DOHH2 (cell line): Measurements from ENCODE around the gene BTBD3.

Experiments
- H3F3A ChIP-seq: fragments of 200-600 bp; sonication (generic), shearing (Covaris generic); 2 replicates; pipeline ENCODE4 v1.6.0; 2016; ENCODE audit warnings: antibody characterized with exemption, mild to moderate bottlenecking; ENCODE audit not compliant: control insufficient read depth, insufficient read depth
- H3K27ac ChIP-seq: fragments of 200-600 bp; sonication (generic); 2 replicates; pipeline ENCODE4 v1.5.1; 2014; ENCODE audit warnings: low read depth, mild to moderate bottlenecking, low read length, moderate library complexity
- H3K27me3 ChIP-seq: fragments of 200-600 bp; sonication (generic); 2 replicates; pipeline ENCODE4 v1.6.1; 2014; ENCODE audit warnings: mild to moderate bottlenecking, low read length, mixed read lengths; ENCODE audit not compliant: control insufficient read depth
- H3K36me3 ChIP-seq: fragments of 200-600 bp; sonication (generic); 2 replicates; pipeline ENCODE4 v1.6.1; 2014; ENCODE audit warnings: mild to moderate bottlenecking, low read length, moderate library complexity, mixed read lengths; ENCODE audit not compliant: control insufficient read depth
- H3K4me1 ChIP-seq: fragments of 200-600 bp; sonication (generic); 2 replicates; pipeline ENCODE4 v1.6.1; 2014; ENCODE audit warnings: mild to moderate bottlenecking, low read length, mixed read lengths; ENCODE audit not compliant: control insufficient read depth
- H3K4me2 ChIP-seq: fragments of 200-600 bp; sonication (generic); 2 replicates; pipeline ENCODE4 v1.6.0; 2014; ENCODE audit warnings: mild to moderate bottlenecking, low read length, moderate library complexity
- H3K4me3 ChIP-seq: fragments of 200-600 bp; sonication (generic); 2 replicates; pipeline ENCODE4 v1.5.1; 2014; ENCODE audit warnings: mild to moderate bottlenecking, low read length, mixed read lengths
- H3K79me2 ChIP-seq: fragments of 200-600 bp; sonication (generic); 2 replicates; pipeline ENCODE4 v1.6.1; 2014; ENCODE audit warnings: mild to moderate bottlenecking, low read length, mixed read lengths; ENCODE audit not compliant: control insufficient read depth
- H3K9me2 ChIP-seq: fragments of 200-600 bp; sonication (generic); replicated peaks from 2 replicates; pipeline ENCODE4 v1.6.1; 2014; ENCODE audit warnings: mild to moderate bottlenecking, low read length, mixed read lengths; ENCODE audit not compliant: control insufficient read depth
- H3K9me3 ChIP-seq: fragments of 200-600 bp; sonication (generic); 2 replicates; pipeline ENCODE4 v1.6.1; 2014; ENCODE audit warnings: antibody characterized with exemption, low read length, mixed read lengths; ENCODE audit not compliant: control insufficient read depth, insufficient read depth
- H4K20me1 ChIP-seq: fragments of 200-600 bp; sonication (generic); 2 replicates; pipeline ENCODE4 v1.6.0; 2014; ENCODE audit warnings: low read depth, mild to moderate bottlenecking, antibody characterized with exemption, low read length, moderate library complexity; ENCODE audit not compliant: control insufficient read depth, insufficient read depth
- EZH2phosphoT487 ChIP-seq: fragments of 200-600 bp; sonication (generic); IDR thresholded peaks from 2 replicates; pipeline ENCODE4 v1.6.1; 2017; ENCODE audit warnings: borderline replicate concordance, mild to moderate bottlenecking, antibody characterized with exemption, low read length, moderate library complexity, mixed read lengths
- TF ChIP-seq, protein P1 (sequence below): fragments of 200-600 bp; sonication (generic); IDR thresholded peaks from one replicate; pipeline ENCODE4 v1.5.1; 2014; ENCODE audit warnings: antibody characterized with exemption, mild to moderate bottlenecking, low read depth, low read length; ENCODE audit not compliant: poor library complexity, severe bottlenecking

Gene BTBD3

DNA sequence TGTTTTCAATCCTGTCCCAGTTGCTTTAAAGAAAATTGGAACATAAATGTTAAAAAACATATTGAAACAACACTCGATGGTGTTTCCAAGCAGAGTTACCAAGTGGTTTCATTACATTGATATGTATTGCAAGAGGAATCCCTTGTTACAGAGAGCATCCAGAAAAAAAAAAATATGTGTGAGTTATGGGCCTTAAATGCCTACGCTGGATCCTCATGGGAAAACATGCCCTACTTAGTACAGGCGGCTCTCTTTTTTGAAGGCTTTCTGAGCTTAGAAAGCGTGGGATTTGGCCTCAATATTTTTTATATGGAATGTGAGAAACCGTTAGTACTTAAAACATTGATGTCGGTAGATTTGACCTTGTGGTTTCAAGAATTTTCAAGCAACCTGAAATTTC lies 26.1 kb downstream of the BTBD3 start:
- Histone ChIP-seq H3K79me2 (no peaks in the 10 kb centered on the region), H3K27me3 (no peaks in the 10 kb centered on the region), H3K4me2 (no peak overlapping the region), H3F3A (no peaks in the 10 kb centered on the region), H4K20me1 (no peaks in the 10 kb centered on the region), H3K4me1 (no peaks in the 10 kb centered on the region), H3K4me3 (no peak overlapping the region), H3K27ac (no peak overlapping the region), H3K9me2 (no peaks in the 10 kb centered on the region), H3K36me3 (no peaks in the 10 kb centered on the region), H3K9me3 (no peaks in the 10 kb centered on the region)
- no peak for TF ChIP-seq EZH2phosphoT487
- TF ChIP-seq, protein P1, sequence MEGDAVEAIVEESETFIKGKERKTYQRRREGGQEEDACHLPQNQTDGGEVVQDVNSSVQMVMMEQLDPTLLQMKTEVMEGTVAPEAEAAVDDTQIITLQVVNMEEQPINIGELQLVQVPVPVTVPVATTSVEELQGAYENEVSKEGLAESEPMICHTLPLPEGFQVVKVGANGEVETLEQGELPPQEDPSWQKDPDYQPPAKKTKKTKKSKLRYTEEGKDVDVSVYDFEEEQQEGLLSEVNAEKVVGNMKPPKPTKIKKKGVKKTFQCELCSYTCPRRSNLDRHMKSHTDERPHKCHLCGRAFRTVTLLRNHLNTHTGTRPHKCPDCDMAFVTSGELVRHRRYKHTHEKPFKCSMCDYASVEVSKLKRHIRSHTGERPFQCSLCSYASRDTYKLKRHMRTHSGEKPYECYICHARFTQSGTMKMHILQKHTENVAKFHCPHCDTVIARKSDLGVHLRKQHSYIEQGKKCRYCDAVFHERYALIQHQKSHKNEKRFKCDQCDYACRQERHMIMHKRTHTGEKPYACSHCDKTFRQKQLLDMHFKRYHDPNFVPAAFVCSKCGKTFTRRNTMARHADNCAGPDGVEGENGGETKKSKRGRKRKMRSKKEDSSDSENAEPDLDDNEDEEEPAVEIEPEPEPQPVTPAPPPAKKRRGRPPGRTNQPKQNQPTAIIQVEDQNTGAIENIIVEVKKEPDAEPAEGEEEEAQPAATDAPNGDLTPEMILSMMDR: no peak

DNA sequence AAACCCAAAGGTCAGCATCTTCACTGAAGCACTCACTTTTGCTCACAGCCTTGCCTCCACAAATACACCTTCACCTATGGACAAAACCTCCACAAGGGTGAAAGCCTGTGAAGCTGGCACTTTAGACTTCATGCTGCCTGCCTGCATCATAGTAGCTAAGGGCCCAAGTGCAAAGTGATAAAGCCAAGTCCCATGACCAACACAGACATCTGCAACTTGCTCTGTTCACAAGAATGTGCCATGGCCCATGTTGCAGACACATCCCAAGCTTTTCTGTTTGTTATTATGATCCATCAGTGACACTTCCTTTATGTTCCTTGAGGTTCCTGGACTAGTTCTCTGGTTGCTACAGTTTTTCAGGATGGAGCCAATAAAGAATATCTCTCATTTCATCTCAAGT lies 31.1 kb downstream of the BTBD3 start:
- no peak overlapping the region for H3K4me2 ChIP-seq
- TF ChIP-seq EZH2phosphoT487: no peak
- TF ChIP-seq, protein P1: no peak
- no peak overlapping the region for H3K4me3 ChIP-seq
- no peaks in the 10 kb centered on the region for H3K79me2 ChIP-seq
- no peaks in the 10 kb centered on the region for H3K9me3 ChIP-seq
- H4K20me1 ChIP-seq: no peaks in the 10 kb centered on the region
- no peaks in the 10 kb centered on the region for H3K9me2 ChIP-seq
- H3K4me1 ChIP-seq: no peaks in the 10 kb centered on the region
- H3K27me3 ChIP-seq: no peaks in the 10 kb centered on the region
- H3K36me3 ChIP-seq: no peaks in the 10 kb centered on the region
- H3K27ac ChIP-seq: no peak overlapping the region
- no peaks in the 10 kb centered on the region for H3F3A ChIP-seq

DNA sequence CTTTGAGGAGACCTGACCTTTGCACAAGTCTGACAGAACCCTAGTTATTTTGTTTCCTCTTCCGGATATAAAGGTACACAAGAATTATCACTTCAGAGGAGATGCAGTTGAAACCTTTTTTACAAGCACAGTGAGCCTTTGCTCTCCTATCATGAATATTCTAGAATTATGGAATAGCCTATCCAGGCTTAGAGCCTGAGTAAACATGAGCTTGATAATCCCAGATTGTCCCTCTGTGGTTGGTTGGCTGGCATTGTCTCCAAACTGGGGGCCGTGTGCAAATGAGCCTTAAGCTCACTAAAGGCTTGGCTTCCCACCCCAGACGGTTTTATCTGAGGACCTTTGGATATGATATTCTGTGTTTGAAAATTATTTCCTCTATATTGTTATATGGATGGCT lies 32.0 kb downstream of the BTBD3 start:
- Histone ChIP-seq H3F3A (no peaks in the 10 kb centered on the region), H3K9me3 (no peaks in the 10 kb centered on the region), H3K9me2 (no peaks in the 10 kb centered on the region), H3K4me1 (no peaks in the 10 kb centered on the region), H3K27ac (no peak overlapping the region), H3K4me2 (no peak overlapping the region), H4K20me1 (no peaks in the 10 kb centered on the region), H3K27me3 (no peaks in the 10 kb centered on the region), H3K36me3 (no peaks in the 10 kb centered on the region), H3K4me3 (no peak overlapping the region), H3K79me2 (no peaks in the 10 kb centered on the region)
- TF ChIP-seq, protein P1: no peak
- no peak for TF ChIP-seq EZH2phosphoT487

DNA sequence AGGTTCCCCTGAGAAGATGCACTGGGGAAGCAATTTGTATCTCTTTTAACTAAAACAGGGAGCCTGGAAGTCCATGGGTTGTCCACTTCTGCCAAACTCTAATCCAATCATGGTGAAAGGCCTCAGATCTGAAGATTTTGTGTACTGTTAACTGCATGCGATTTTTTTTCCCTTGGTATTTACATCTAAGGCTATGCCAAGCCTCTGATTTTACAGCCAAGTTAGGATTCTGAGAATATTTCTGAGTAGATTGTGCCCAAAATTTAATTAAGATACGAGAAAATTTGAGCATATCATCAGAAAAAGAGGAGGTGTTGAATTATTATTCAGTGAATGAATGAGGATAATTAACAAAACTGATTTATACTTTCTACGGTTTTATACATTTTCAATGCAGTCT lies 34.0 kb downstream of the BTBD3 start:
- Histone ChIP-seq H3K36me3 (no peaks in the 10 kb centered on the region), H4K20me1 (no peaks in the 10 kb centered on the region), H3K79me2 (no peaks in the 10 kb centered on the region), H3K4me2 (no peak overlapping the region), H3K27me3 (no peaks in the 10 kb centered on the region), H3F3A (no peaks in the 10 kb centered on the region), H3K4me1 (no peaks in the 10 kb centered on the region), H3K9me2 (no peaks in the 10 kb centered on the region), H3K9me3 (peaks cover 4% of the 10 kb centered on the region; the same call in 1 of the 2 replicates), H3K27ac (no peak overlapping the region), H3K4me3 (no peak overlapping the region)
- TF ChIP-seq, protein P1: no peak
- TF ChIP-seq EZH2phosphoT487: no peak
